NCI-H2227 treated with DMSO at 0.1 percent for 48 hours (cell line): ENCODE results near the gene GDF9.
A peak's percentile ranks its signal among the peaks of the same experiment; 100 is the strongest.

ENCODE experiments used
- DNase-seq: peaks from one replicate; lab custom pipeline; 2025; lab: John Stamatoyannopoulos, UW

Gene GDF9

DNA sequence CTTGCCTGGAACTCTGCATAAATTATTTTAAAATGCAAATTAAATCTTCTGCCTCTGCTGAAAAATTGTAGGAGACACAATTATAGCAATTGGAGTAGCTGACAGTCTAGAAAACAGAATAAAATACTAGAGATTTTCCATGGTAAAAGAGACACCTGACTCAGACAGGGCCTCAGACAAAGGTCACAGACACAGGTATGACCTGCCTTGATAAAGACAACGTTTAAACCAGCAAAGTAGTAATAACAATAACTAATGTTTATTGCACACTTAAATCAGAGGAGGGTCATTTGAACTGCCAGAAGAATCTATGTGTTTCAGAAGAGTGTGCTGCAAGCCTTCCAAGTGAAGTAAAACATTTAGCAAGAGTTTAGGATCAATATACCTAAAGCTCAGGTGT lies 49.3 kb downstream of the GDF9 start:
- DNase-seq, result no peak

DNA sequence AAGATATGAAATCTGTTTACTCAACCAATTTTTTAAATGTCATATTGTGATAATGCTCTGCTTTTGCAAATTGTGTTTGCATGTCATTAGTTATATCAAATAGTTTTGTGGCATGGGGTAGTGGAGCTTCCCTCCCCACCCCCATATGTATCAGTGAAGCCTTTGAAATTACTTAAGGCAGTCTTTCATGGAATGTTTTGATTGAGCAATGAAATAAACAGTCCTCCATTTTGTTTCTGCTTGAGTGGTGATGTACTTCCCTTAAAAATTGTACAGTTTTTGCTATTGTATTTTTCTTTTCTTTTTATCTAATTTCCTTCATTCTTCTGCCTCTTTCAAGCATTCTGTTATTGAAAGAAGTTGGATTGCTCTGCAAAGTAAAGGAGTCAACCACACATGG lies 49.7 kb downstream of the GDF9 start:
- no peak for DNase-seq

DNA sequence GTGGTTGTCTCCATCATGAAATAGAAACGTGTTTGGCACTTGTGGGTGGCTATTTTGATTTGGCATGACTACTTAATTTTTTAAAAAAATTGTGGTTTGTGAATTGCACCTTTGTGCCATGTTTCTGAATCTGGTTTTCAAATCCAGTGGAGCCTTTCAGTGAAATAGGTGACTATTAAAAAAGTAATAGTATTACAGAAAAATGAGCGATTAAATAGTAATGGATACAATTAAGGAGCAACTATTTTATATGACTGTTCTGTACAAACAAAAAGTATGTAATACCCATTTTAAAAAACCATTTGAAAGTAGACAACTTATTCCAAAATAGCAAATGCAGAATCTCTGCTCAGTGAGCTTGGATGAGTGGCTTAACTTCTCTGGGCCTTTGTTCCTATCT lies 50.2 kb downstream of the GDF9 start:
- DNase-seq, result no peak

DNA sequence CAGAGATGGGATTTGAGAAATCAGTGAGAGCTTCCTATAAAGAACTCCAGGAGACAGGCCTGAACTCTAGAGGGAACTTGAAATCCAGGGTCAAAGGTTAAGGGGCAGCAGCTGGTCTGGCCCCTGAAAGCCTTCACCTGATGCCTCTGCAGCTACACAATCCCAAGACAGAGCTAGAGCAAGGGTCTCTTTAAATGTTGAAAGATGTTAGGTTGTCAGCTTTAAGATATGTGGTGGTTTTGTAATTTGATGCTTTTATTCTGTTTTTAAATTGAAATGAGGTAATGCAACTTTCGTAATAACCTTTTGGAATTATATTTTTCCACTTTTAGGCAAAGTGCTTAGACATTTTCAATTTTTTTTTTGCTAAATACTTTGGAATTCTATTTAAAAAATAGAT lies 50.8 kb downstream of the GDF9 start:
- DNase-seq, result no peak

GRCh38 chr5:132814503-132815294 lies 51.6 kb downstream of the GDF9 start:
- DNase-seq, result no peak

- no peak for DNase-seq
These were observed 52.4 kb downstream of the GDF9 start for GRCh38 chr5:132813599-132814502.

GRCh38 chr5:132812781-132813598 lies 53.3 kb downstream of the GDF9 start, which contains the start of gene SOWAHA:
TSS of gene SOWAHA (plus strand) at chr5:132813302. CDS start at chr5:132813622, 320 bp downstream.
- peak; percentile 65 for DNase-seq

- peak; percentile 65 for DNase-seq
These were observed 54.0 kb downstream of the GDF9 start for GRCh38 chr5:132812123-132812765.
